B cell (primary cell): ENCODE data around the gene SLC29A3. TPM values are rescaled to one million over a fixed set of nuclear protein-coding genes. Genes with fewer than 3 reads are reported as not detected.

Experiments used
- ATAC-seq: fragments of 200-7000 bp; cut with Tn5 transposase; one replicate; pipeline ENCODE4 v1.10.0; 2021; ENCODE audit warnings: low read depth, mild to moderate bottlenecking, moderate number of reproducible peaks, moderate library complexity
- CTCF ChIA-PET: fragments of 350-600 bp; sonication (Branson Sonifier 250); formaldehyde crosslinking; loops from one replicate; lab custom pipeline; 2021; ENCODE audit warnings: antibody characterized with exemption, inconsistent platforms; lab: Charles Lee
- POLR2A ChIA-PET: fragments of 350-600 bp; sonication (Branson Sonifier 250); formaldehyde crosslinking; loops from one replicate; lab custom pipeline; 2021; ENCODE audit warnings: antibody characterized with exemption; lab: Charles Lee
- DNase-seq: peaks from one replicate; pipeline ENCODE4 v3.0.0; 2013
- H2AFZ ChIP-seq: 2 replicates; pipeline ENCODE4 v1.6.1; 2012; ENCODE audit warnings: mild to moderate bottlenecking, low read depth, low read length; ENCODE audit not compliant: insufficient read depth, poor library complexity, severe bottlenecking
- H3K27ac ChIP-seq, 2 donors: 1 replicate in 1 of 2; 2 replicates in 1 of 2; pipeline ENCODE4 v1.5.1; 2012 to 2013; ENCODE audit warnings: low read length in 2 of 2, mild to moderate bottlenecking in 2 of 2, moderate library complexity in 1 of 2
- H3K27me3 ChIP-seq, 4 experiments: fragments of 200-600 bp in 1 of 4; sonication (generic) in 1 of 4; replicated peaks in 1 of 4; 1 replicate in 2 of 4; 2 replicates in 2 of 4; pipeline versions ENCODE4 v1.6.1 to v1.7.0; 2013 to 2016; ENCODE audit warnings: low read length in 3 of 4, mild to moderate bottlenecking in 2 of 4, mixed read lengths in 1 of 4, moderate library complexity in 1 of 4; ENCODE audit not compliant: insufficient read depth in 4 of 4, control insufficient read depth in 3 of 4; ENCODE audit errors: control extremely low read depth in 1 of 4
- H3K36me3 ChIP-seq, 2 experiments: replicated peaks in 1 of 2; 1 replicate in 1 of 2; 2 replicates in 1 of 2; pipeline versions ENCODE4 v1.6.1 to v1.7.1; 2013; ENCODE audit warnings: low read length in 1 of 2; ENCODE audit not compliant: insufficient read depth in 2 of 2, control insufficient read depth in 1 of 2; ENCODE audit errors: control extremely low read depth in 1 of 2, extremely low read depth in 1 of 2
- H3K4me1 ChIP-seq, 2 donors: fragments of 200-600 bp in 1 of 2; sonication (generic) in 1 of 2; 1 replicate in 1 of 2; 2 replicates in 1 of 2; pipeline versions ENCODE4 v1.5.1 to v1.6.1; 2013 to 2017; ENCODE audit warnings: low read length in 2 of 2; ENCODE audit not compliant: control insufficient read depth in 2 of 2, insufficient read depth in 2 of 2
- H3K4me2 ChIP-seq: replicated peaks from 2 replicates; pipeline ENCODE3; 2012; ENCODE audit warnings: mild to moderate bottlenecking, low read depth, low read length; ENCODE audit not compliant: poor library complexity, severe bottlenecking
- H3K4me3 ChIP-seq, 5 experiments: fragments of 200-600 bp in 1 of 5; sonication (generic) in 1 of 5; 1 replicate in 3 of 5; 2 replicates in 2 of 5; pipeline versions ENCODE4 v1.5.1 to v1.7.0; 2011 to 2016; ENCODE audit warnings: low read length in 4 of 5, mild to moderate bottlenecking in 4 of 5, low read depth in 2 of 5, control low read depth in 1 of 5, moderate library complexity in 1 of 5; ENCODE audit not compliant: insufficient read depth in 1 of 5; ENCODE audit errors: control extremely low read depth in 1 of 5, extremely low read depth in 1 of 5
- H3K79me2 ChIP-seq: fragments of 200-600 bp; sonication (generic); one replicate; pipeline ENCODE4 v1.6.0; 2016; ENCODE audit warnings: low read length; ENCODE audit not compliant: control insufficient read depth, insufficient read depth
- H3K9ac ChIP-seq: fragments of 200-600 bp; sonication (generic); 2 replicates; pipeline ENCODE4 v1.6.1; 2017; ENCODE audit warnings: mild to moderate bottlenecking, low read length, moderate library complexity
- H3K9me3 ChIP-seq, 3 donors: one replicate each; pipeline versions ENCODE4 v1.6.1 to v1.7.1; 2013; ENCODE audit warnings: low read length in 2 of 3; ENCODE audit not compliant: control insufficient read depth in 2 of 3, insufficient read depth in 1 of 3; ENCODE audit errors: control extremely low read depth in 1 of 3
- H4K20me1 ChIP-seq: 2 replicates; pipeline ENCODE4 v1.6.0; 2012; ENCODE audit warnings: mild to moderate bottlenecking, low read length; ENCODE audit not compliant: insufficient read depth, control insufficient read depth, poor library complexity, severe bottlenecking
- H3K27ac Mint-ChIP-seq: one replicate; pipeline ENCODE4 v1.8.0; 2021; ENCODE audit warnings: mixed read lengths
- H3K27me3 Mint-ChIP-seq: one replicate; pipeline ENCODE4 v1.8.0; 2021; ENCODE audit warnings: mixed read lengths
- H3K4me1 Mint-ChIP-seq: one replicate; pipeline ENCODE4 v1.8.0; 2021; ENCODE audit warnings: mixed read lengths
- H3K4me3 Mint-ChIP-seq: one replicate; pipeline ENCODE4 v1.8.0; 2021; ENCODE audit warnings: mixed read lengths
- H3K9me3 Mint-ChIP-seq: one replicate; pipeline ENCODE4 v1.8.0; 2022; ENCODE audit warnings: mixed read lengths; ENCODE audit not compliant: insufficient read depth
- EZH2 ChIP-seq: IDR thresholded peaks from 2 replicates; pipeline ENCODE4 v1.6.1; 2012; ENCODE audit warnings: borderline replicate concordance, low read depth, mild to moderate bottlenecking, moderate library complexity, low read length; ENCODE audit not compliant: insufficient read depth, poor library complexity, severe bottlenecking
- WGBS: methylation state at CpG from one replicate; pipeline ENCODE4 v1.1.5; 2013; ENCODE audit warnings: missing lambda C conversion rate; ENCODE audit not compliant: insufficient coverage; 5-methylcytosine and 5-hydroxymethylcytosine counted together
- intact Hi-C: fragments of 100-400 bp; cut with micrococcal nuclease; formaldehyde crosslinking; loops from one replicate; pipeline ENCODE4 v1.10.0; 2022
- polyA plus RNA-seq: library from polyadenylated mRNA; depleted of rRNA; stranded (reverse); fragments of >200 nt; gene quantifications from 2 replicates; pipeline ENCODE4 v1.2.3, GENCODE V29; 2012
- total RNA-seq, 2 donors: library from RNA; stranded (reverse); fragments of 120-200 nt in 1 of 2; gene quantifications; 1 replicate in 1 of 2; 2 replicates in 1 of 2; pipeline versions ENCODE4 v1.2.3 to v1.2.4, GENCODE V29; 2013 to 2022
- TF ChIP-seq, protein P1 (sequence below): fragments of 200-600 bp; IDR thresholded peaks from one replicate; pipeline ENCODE4 v1.8.0; 2022; ENCODE audit warnings: antibody characterized with exemption, mild to moderate bottlenecking

Gene SLC29A3
- total and polyA plus RNA-seq, 2 donors (not counting 1 experiment from before 2014, with no cell fraction given): 4.5 to 8.2 TPM

- no peaks in the 10 kb centered on the region for H3K9me3 ChIP-seq
- no peaks in the 10 kb centered on the region for H3K9me3 Mint-ChIP-seq
- peak overlapping the region in 1 of 5 experiments; percentile 14 for H3K4me3 ChIP-seq
- peaks cover 12 to 31% of the 10 kb centered on the region in 2 donors for H3K4me1 ChIP-seq
- 20% methylated on average over 4 of the region's 9 CpGs for WGBS
- peak overlapping the region; percentile 92 for H3K27ac Mint-ChIP-seq
- peak overlapping the region; percentile 34 to 60 for H3K27ac ChIP-seq
- peaks cover 1 to 18% of the 10 kb centered on the region in 2 experiments for H3K36me3 ChIP-seq
- peak overlapping the region; percentile 61 for H3K4me2 ChIP-seq
- POLR2A ChIA-PET: interaction anchor here (2.2 kb wide), 1 partner anchor 18 kb away, joined by 8 read pairs; no protein-coding TSS in a partner anchor
- DNase-seq (peak; percentile 69), ATAC-seq (peak; percentile 78)
- TF ChIP-seq, protein P1, sequence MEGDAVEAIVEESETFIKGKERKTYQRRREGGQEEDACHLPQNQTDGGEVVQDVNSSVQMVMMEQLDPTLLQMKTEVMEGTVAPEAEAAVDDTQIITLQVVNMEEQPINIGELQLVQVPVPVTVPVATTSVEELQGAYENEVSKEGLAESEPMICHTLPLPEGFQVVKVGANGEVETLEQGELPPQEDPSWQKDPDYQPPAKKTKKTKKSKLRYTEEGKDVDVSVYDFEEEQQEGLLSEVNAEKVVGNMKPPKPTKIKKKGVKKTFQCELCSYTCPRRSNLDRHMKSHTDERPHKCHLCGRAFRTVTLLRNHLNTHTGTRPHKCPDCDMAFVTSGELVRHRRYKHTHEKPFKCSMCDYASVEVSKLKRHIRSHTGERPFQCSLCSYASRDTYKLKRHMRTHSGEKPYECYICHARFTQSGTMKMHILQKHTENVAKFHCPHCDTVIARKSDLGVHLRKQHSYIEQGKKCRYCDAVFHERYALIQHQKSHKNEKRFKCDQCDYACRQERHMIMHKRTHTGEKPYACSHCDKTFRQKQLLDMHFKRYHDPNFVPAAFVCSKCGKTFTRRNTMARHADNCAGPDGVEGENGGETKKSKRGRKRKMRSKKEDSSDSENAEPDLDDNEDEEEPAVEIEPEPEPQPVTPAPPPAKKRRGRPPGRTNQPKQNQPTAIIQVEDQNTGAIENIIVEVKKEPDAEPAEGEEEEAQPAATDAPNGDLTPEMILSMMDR: no peak
- no peak for TF ChIP-seq EZH2
- peak overlapping the region; percentile 61 for H3K4me3 Mint-ChIP-seq
- H3K79me2 ChIP-seq: no peaks in the 10 kb centered on the region
- H3K9ac ChIP-seq: peak overlapping the region; percentile 47
- CTCF ChIA-PET: interaction anchor here (1.0 to 2.1 kb wide), 5 partner anchors 13 to 537 kb away, joined by 3 to 4 read pairs (median 3); no protein-coding TSS in a partner anchor
- no peaks in the 10 kb centered on the region for H3K27me3 Mint-ChIP-seq
- peak overlapping the region; percentile 68 for H2AFZ ChIP-seq
- intact Hi-C loops: loop anchor here (2.0 kb wide), 1 partner anchor 13 kb away; no protein-coding TSS in a partner anchor
- no peaks in the 10 kb centered on the region for H4K20me1 ChIP-seq
- H3K4me1 Mint-ChIP-seq: peaks cover 25% of the 10 kb centered on the region
- no peaks in the 10 kb centered on the region for H3K27me3 ChIP-seq
Measured at GRCh38 chr10:71359364-71360046, 40.4 kb downstream of the SLC29A3 start.

GRCh38 chr10:71360735-71361134 is 41.7 kb downstream of the SLC29A3 start:
- no peak overlapping the region for H3K4me3 Mint-ChIP-seq

More at GRCh38 chr10:71360735-71361134, 41.7 kb downstream of the SLC29A3 start:
- DNase-seq (no peak), ATAC-seq (no peak)
- ChIA-PET POLR2A (no interaction called here), CTCF (interaction anchor here (1.2 to 1.7 kb wide), 2 partner anchors 347 to 536 kb away, joined by 3 read pairs; no protein-coding TSS in a partner anchor)
- no peak overlapping the region for H3K27ac ChIP-seq
- H3K27me3 ChIP-seq: no peaks in the 10 kb centered on the region
- no peak overlapping the region for H2AFZ ChIP-seq
- H3K79me2 ChIP-seq: no peaks in the 10 kb centered on the region
- H3K27me3 Mint-ChIP-seq: no peaks in the 10 kb centered on the region
- H3K4me2 ChIP-seq: no peak overlapping the region
- H3K4me3 ChIP-seq: no peak overlapping the region
- peaks cover 1 to 16% of the 10 kb centered on the region in 2 experiments for H3K36me3 ChIP-seq
- H3K9ac ChIP-seq: no peak overlapping the region
- intact Hi-C loops: no loop called here
- H3K4me1 Mint-ChIP-seq: peaks cover 25% of the 10 kb centered on the region
- WGBS: no CpG with 5 or more reads among the region's 2 CpGs
- H4K20me1 ChIP-seq: no peaks in the 10 kb centered on the region
- TF ChIP-seq EZH2: no peak
- TF ChIP-seq, protein P1: no peak
- H3K4me1 ChIP-seq: peaks cover 12 to 31% of the 10 kb centered on the region in 2 donors
- H3K9me3 Mint-ChIP-seq: no peaks in the 10 kb centered on the region
- H3K27ac Mint-ChIP-seq: no peak overlapping the region
- no peaks in the 10 kb centered on the region for H3K9me3 ChIP-seq
